Endothelial cell of umbilical vein (primary cell): ENCODE measurements around the gene FUT2. TPM values are rescaled to one million over a fixed set of nuclear protein-coding genes. Genes with fewer than 3 reads are reported as not detected.

Source experiments
- BruUV-seq: library from RNA; stranded (reverse); fragments of 400-500 nt; replicated peaks from 2 replicates; lab custom pipeline; 2021; lab: Mats Ljungman, UMichigan
- CTCF ChIA-PET: fragments of 300-600, 350-600 bp; sonication (Branson Sonifier 250); formaldehyde crosslinking; loops from one replicate; lab custom pipeline; 2021; ENCODE audit warnings: antibody characterized with exemption, inconsistent platforms; lab: Charles Lee
- POLR2A ChIA-PET: fragments of 300-600, 350-600 bp; sonication (Branson Sonifier 250); formaldehyde crosslinking; loops from one replicate; lab custom pipeline; 2021; ENCODE audit warnings: antibody characterized with exemption, inconsistent platforms; lab: Charles Lee
- DNase-seq: peaks from one replicate; pipeline ENCODE4 v3.0.0-alpha.2; 2011; ENCODE audit warnings: low read depth, low spot score
- FAIRE-seq: peaks from 2 replicates; lab custom pipeline; 2011; peaks lifted over from hg19 to GRCh38; lab: Jason Lieb, UNC
- H2AFZ ChIP-seq: 2 replicates; pipeline ENCODE4 v1.6.0; 2012; ENCODE audit warnings: low read depth, low read length, control low read depth, inconsistent platforms
- H3K27ac ChIP-seq: 2 replicates; pipeline ENCODE4 v1.5.1; 2011; ENCODE audit warnings: low read depth, mild to moderate bottlenecking, control low read depth, low read length, moderate library complexity; ENCODE audit not compliant: insufficient read depth
- H3K27me3 ChIP-seq, 2 experiments: 2 replicates each; pipeline versions ENCODE4 v1.6.0 to v1.6.1; 2011; ENCODE audit warnings: low read length in 2 of 2, mixed read lengths in 1 of 2; ENCODE audit not compliant: control insufficient read depth in 2 of 2, insufficient read depth in 2 of 2
- H3K36me3 ChIP-seq, 2 experiments: 2 replicates in 1 of 2; 3 replicates in 1 of 2; pipeline ENCODE4 v1.5.1; 2011; ENCODE audit warnings: low read length in 2 of 2, mild to moderate bottlenecking in 1 of 2, moderate library complexity in 1 of 2; ENCODE audit not compliant: control insufficient read depth in 2 of 2, insufficient read depth in 2 of 2; ENCODE audit errors: extremely low read depth in 1 of 2
- H3K4me1 ChIP-seq: 3 replicates; pipeline ENCODE4 v1.5.1; 2011; ENCODE audit warnings: mild to moderate bottlenecking, low read length; ENCODE audit not compliant: control insufficient read depth, insufficient read depth; ENCODE audit errors: extremely low read depth
- H3K4me2 ChIP-seq: 2 replicates; pipeline ENCODE4 v1.6.1; 2011; ENCODE audit warnings: low read length, control low read depth, mixed read lengths; ENCODE audit not compliant: insufficient read depth
- H3K4me3 ChIP-seq, 3 experiments: fragments of 200-600 bp in 1 of 3; sonication (generic), shearing (Covaris generic) in 1 of 3; replicated peaks in 1 of 3; 2 replicates each; pipeline ENCODE4 v1.5.1; 2011 to 2016; ENCODE audit warnings: control low read depth in 3 of 3, low read length in 3 of 3, mild to moderate bottlenecking in 2 of 3, inconsistent platforms in 1 of 3, low read depth in 1 of 3, moderate library complexity in 1 of 3; ENCODE audit not compliant: insufficient read depth in 1 of 3
- H3K79me2 ChIP-seq: 2 replicates; pipeline ENCODE4 v1.6.0; 2012; ENCODE audit warnings: low read length, inconsistent platforms; ENCODE audit not compliant: control insufficient read depth, insufficient read depth
- H3K9ac ChIP-seq: replicated peaks from 2 replicates; pipeline ENCODE3; 2011; ENCODE audit warnings: low read length, control low read depth; ENCODE audit not compliant: insufficient read depth; ENCODE audit errors: extremely low read depth
- H3K9me1 ChIP-seq: replicated peaks from 3 replicates; pipeline ENCODE4 v1.6.0; 2011; ENCODE audit warnings: mild to moderate bottlenecking, low read length; ENCODE audit not compliant: control insufficient read depth, insufficient read depth; ENCODE audit errors: extremely low read depth
- H3K9me3 ChIP-seq: replicated peaks from 2 replicates; pipeline ENCODE4 v1.5.1; 2012; ENCODE audit warnings: low read length, inconsistent platforms; ENCODE audit not compliant: control insufficient read depth, insufficient read depth
- H4K20me1 ChIP-seq: replicated peaks from 2 replicates; pipeline ENCODE3; 2011; ENCODE audit warnings: mild to moderate bottlenecking, low read length; ENCODE audit not compliant: control insufficient read depth, insufficient read depth; ENCODE audit errors: extremely low read depth
- CTCF ChIP-seq, 2 donors: IDR thresholded peaks; 1 replicate in 1 of 2; 2 replicates in 1 of 2; pipeline ENCODE4 v1.5.1; 2011; ENCODE audit warnings: low read length in 2 of 2, mild to moderate bottlenecking in 2 of 2, moderate library complexity in 2 of 2, control low read depth in 1 of 2, inconsistent platforms in 1 of 2, low read depth in 1 of 2; ENCODE audit not compliant: insufficient read depth in 1 of 2; ENCODE audit errors: extremely low read depth in 1 of 2
- EZH2 ChIP-seq: IDR thresholded peaks from 2 replicates; pipeline ENCODE4 v1.6.1; 2012; ENCODE audit warnings: borderline replicate concordance, low read depth, mild to moderate bottlenecking, moderate library complexity, low read length, inconsistent platforms; ENCODE audit not compliant: severe bottlenecking
- FOS ChIP-seq: IDR thresholded peaks from 2 replicates; pipeline ENCODE4 v1.6.1; 2011; ENCODE audit warnings: mild to moderate bottlenecking, low read length, moderate library complexity, borderline replicate concordance; ENCODE audit not compliant: insufficient read depth
- JUN ChIP-seq: IDR thresholded peaks from 2 replicates; pipeline ENCODE4 v1.6.1; 2011; ENCODE audit warnings: borderline replicate concordance, low read depth; ENCODE audit not compliant: insufficient read length, insufficient read depth
- MAX ChIP-seq: IDR thresholded peaks from 2 replicates; pipeline ENCODE4 v1.6.1; 2011; ENCODE audit not compliant: insufficient read depth, insufficient read length
- MYC ChIP-seq: IDR thresholded peaks from one replicate; pipeline ENCODE4 v1.6.1; 2011; ENCODE audit warnings: mild to moderate bottlenecking, low read depth, low read length
- POLR2A ChIP-seq: IDR thresholded peaks from 2 replicates; pipeline ENCODE4 v1.6.1; 2012; ENCODE audit warnings: low read depth, mild to moderate bottlenecking, control low read depth, low read length
- POLR2AphosphoS5 ChIP-seq: IDR thresholded peaks from 2 replicates; pipeline ENCODE4 v1.6.1; 2012; ENCODE audit warnings: low read depth, mild to moderate bottlenecking, control low read depth, low read length, moderate library complexity; ENCODE audit not compliant: insufficient read depth
- dilution Hi-C: fragments of 300-500 bp; cut with MboI; formaldehyde crosslinking; loops from one replicate; pipeline ENCODE4 v1.15.0; 2019; ENCODE audit warnings: low sequenced_read_pairs; ENCODE audit not compliant: extremely low pct_ligation_motif_present
- intact Hi-C: fragments of 100-400 bp; cut with micrococcal nuclease; formaldehyde crosslinking; loops from one replicate; pipeline ENCODE4 v1.10.0; 2022
- polyA plus RNA-seq, 4 experiments: library from polyadenylated mRNA; depleted of rRNA in 3 of 4; stranded (reverse) in 3 of 4; unstranded in 1 of 4; fragments of >200 nt; gene quantifications; 2 replicates each; pipeline versions ENCODE4 v1.2.1 to v1.2.3, GENCODE V29; 2011 to 2012; ENCODE audit warnings: missing spikeins in 1 of 4
- total RNA-seq: library from RNA; stranded (reverse); gene quantifications from 2 replicates; pipeline ENCODE4 v1.2.3, GENCODE V29; 2021

The FUT2 gene
- total and polyA plus RNA-seq, 2 donors (not counting 3 experiments of a cell fraction or from before 2014, with no cell fraction given) = not detected

GRCh38 chr19:48668332-48668731 is 27.4 kb upstream of the FUT2 start:
- CTCF ChIA-PET = no interaction called here
- BruUV-seq = no TSS peak
- H3K27me3 ChIP-seq = no peaks in the 10 kb centered on the region
- DNase-seq (no peak), FAIRE-seq (no peak)
- H3K9me3 ChIP-seq = no peaks in the 10 kb centered on the region
- no peaks in the 10 kb centered on the region for H4K20me1 ChIP-seq
- no peak overlapping the region for H3K4me3 ChIP-seq
- TF ChIP-seq CTCF (IDR thresholded peaks at IDR 0.05; ENCODE audit: extremely low read depth in 1 of 2, insufficient read depth in 1 of 2, low read depth in 1 of 2, low read length in 2 of 2) (no peak), POLR2AphosphoS5 (no peak), FOS (no peak), JUN (no peak), MYC (no peak), MAX (no peak), POLR2A (no peak), EZH2 (no peak)
- POLR2A ChIA-PET = no interaction called here
- no peak overlapping the region for H3K9ac ChIP-seq
- H3K4me1 ChIP-seq = no peaks in the 10 kb centered on the region
- H3K79me2 ChIP-seq = no peaks in the 10 kb centered on the region
- H3K9me1 ChIP-seq = no peaks in the 10 kb centered on the region
- H3K27ac ChIP-seq = no peak overlapping the region
- intact Hi-C loops = no loop called here
- no peaks in the 10 kb centered on the region for H3K36me3 ChIP-seq
- dilution Hi-C loops = no loop called here
- no peak overlapping the region for H2AFZ ChIP-seq
- H3K4me2 ChIP-seq = no peak overlapping the region
